H1 (cell line): ENCODE data around the gene ERLIN1. TPM values are rescaled to one million over a fixed set of nuclear protein-coding genes. Genes with fewer than 3 reads are reported as not detected.

ENCODE experiments used
- CTCF ChIA-PET: fragments of 300-600 bp; sonication (Branson Sonifier 250); formaldehyde crosslinking; loops from one replicate; lab custom pipeline; 2021; ENCODE audit not compliant: partially characterized antibody; lab: Charles Lee
- POLR2A ChIA-PET: fragments of 300-600 bp; sonication (Branson Sonifier 250); formaldehyde crosslinking; loops from one replicate; lab custom pipeline; 2021; ENCODE audit warnings: inconsistent platforms; ENCODE audit not compliant: partially characterized antibody; lab: Charles Lee
- DNase-seq, 2 experiments: peaks; one replicate each; pipeline versions ENCODE4 v3.0.0 to v3.0.0-alpha.2; 2010 to 2022; ENCODE audit warnings: low spot score in 2 of 2, low read depth in 1 of 2, mixed read lengths in 1 of 2
- FAIRE-seq: peaks from 2 replicates; lab custom pipeline; 2011; peaks lifted over from hg19 to GRCh38; lab: Jason Lieb, UNC
- H2AFZ ChIP-seq: 2 replicates; pipeline ENCODE4 v1.8.1; 2012; ENCODE audit warnings: low read length, inconsistent platforms
- H2AK5ac ChIP-seq: 2 replicates; pipeline ENCODE4 v1.6.1; 2013; ENCODE audit warnings: low read depth, low read length
- H2BK120ac ChIP-seq: replicated peaks from 2 replicates; pipeline ENCODE3; 2013; ENCODE audit warnings: low read depth, low read length, inconsistent platforms
- H2BK12ac ChIP-seq: 2 replicates; pipeline ENCODE4 v1.6.1; 2013; ENCODE audit warnings: low read depth, low read length
- H2BK15ac ChIP-seq: 2 replicates; pipeline ENCODE4 v1.6.1; 2013; ENCODE audit warnings: low read length
- H2BK20ac ChIP-seq: 2 replicates; pipeline ENCODE4 v1.6.1; 2013; ENCODE audit warnings: low read length
- H2BK5ac ChIP-seq: 2 replicates; pipeline ENCODE4 v1.6.1; 2013; ENCODE audit warnings: low read depth, low read length
- H3K14ac ChIP-seq: 2 replicates; pipeline ENCODE4 v1.6.1; 2013; ENCODE audit warnings: inconsistent platforms; ENCODE audit not compliant: insufficient read length
- H3K18ac ChIP-seq: 2 replicates; pipeline ENCODE4 v1.6.1; 2013; ENCODE audit warnings: low read length; ENCODE audit errors: extremely low read depth
- H3K23ac ChIP-seq: 2 replicates; pipeline ENCODE4 v1.6.1; 2013; ENCODE audit warnings: inconsistent platforms; ENCODE audit not compliant: insufficient read length
- H3K23me2 ChIP-seq: 2 replicates; pipeline ENCODE4 v1.6.1; 2013; ENCODE audit warnings: low read depth, low read length
- H3K27ac ChIP-seq: 2 replicates; pipeline ENCODE4 v1.6.1; 2011; ENCODE audit warnings: low read depth, low read length, inconsistent platforms
- H3K27me3 ChIP-seq, 4 experiments: replicated peaks in 1 of 4; 1 replicate in 1 of 4; 2 replicates in 3 of 4; pipeline versions ENCODE4 v1.6.1 to v1.8.1; 2011 to 2013; ENCODE audit warnings: low read length in 3 of 4, mild to moderate bottlenecking in 3 of 4, inconsistent platforms in 2 of 4, mixed read lengths in 2 of 4, moderate library complexity in 1 of 4; ENCODE audit not compliant: control insufficient read depth in 3 of 4, insufficient read depth in 3 of 4; ENCODE audit errors: extremely low read depth in 1 of 4
- H3K36me3 ChIP-seq, 4 experiments: 2 replicates each; pipeline versions ENCODE4 v1.6.1 to v1.8.1; 2011 to 2013; ENCODE audit warnings: mild to moderate bottlenecking in 4 of 4, low read length in 3 of 4, moderate library complexity in 2 of 4, control low read depth in 1 of 4, inconsistent platforms in 1 of 4; ENCODE audit not compliant: insufficient read depth in 4 of 4, control insufficient read depth in 2 of 4
- H3K4ac ChIP-seq: replicated peaks from 2 replicates; pipeline ENCODE3; 2013; ENCODE audit warnings: low read length, low read depth, mixed read lengths, inconsistent platforms; ENCODE audit not compliant: insufficient read length
- H3K4me1 ChIP-seq, 4 experiments: replicated peaks in 1 of 4; 1 replicate in 1 of 4; 2 replicates in 3 of 4; pipeline versions ENCODE4 v1.6.1 to v1.8.1; 2011 to 2013; ENCODE audit warnings: low read length in 3 of 4, inconsistent platforms in 2 of 4, mixed read lengths in 1 of 4; ENCODE audit not compliant: insufficient read depth in 4 of 4, control insufficient read depth in 3 of 4
- H3K4me2 ChIP-seq, 2 experiments: 2 replicates each; pipeline versions ENCODE4 v1.6.1 to v1.8.1; 2011 to 2013; ENCODE audit warnings: low read depth in 2 of 2, low read length in 2 of 2, control low read depth in 1 of 2, inconsistent platforms in 1 of 2, mild to moderate bottlenecking in 1 of 2; ENCODE audit not compliant: insufficient read depth in 1 of 2
- H3K4me3 ChIP-seq, 4 experiments: fragments of 200-600, 300-600 bp in 1 of 4; sonication (generic), shearing (Covaris generic), sonication (Bioruptor Twin) in 1 of 4; 2 replicates each; pipeline versions ENCODE4 v1.5.1 to v1.8.1; 2011 to 2016; ENCODE audit warnings: low read length in 4 of 4, low read depth in 3 of 4, control low read depth in 2 of 4, inconsistent platforms in 2 of 4, mild to moderate bottlenecking in 2 of 4, mixed read lengths in 1 of 4, moderate library complexity in 1 of 4; ENCODE audit not compliant: insufficient read depth in 2 of 4; ENCODE audit errors: extremely low read depth in 1 of 4
- H3K56ac ChIP-seq: replicated peaks from 2 replicates; pipeline ENCODE3; 2013; ENCODE audit warnings: low read depth, mild to moderate bottlenecking, mixed read lengths, low read length, inconsistent platforms; ENCODE audit not compliant: insufficient read length
- H3K79me1 ChIP-seq: 2 replicates; pipeline ENCODE4 v1.6.1; 2013; ENCODE audit warnings: low read depth, low read length, control low read depth
- H3K79me2 ChIP-seq, 2 experiments: 2 replicates each; pipeline versions ENCODE4 v1.6.1 to v1.8.1; 2012 to 2013; ENCODE audit warnings: low read length in 2 of 2, mild to moderate bottlenecking in 2 of 2, inconsistent platforms in 1 of 2; ENCODE audit not compliant: insufficient read depth in 2 of 2, control insufficient read depth in 1 of 2
- H3K9ac ChIP-seq, 4 experiments: replicated peaks in 1 of 4; 1 replicate in 1 of 4; 2 replicates in 3 of 4; pipeline versions ENCODE4 v1.6.1 to v1.8.1; 2011 to 2013; ENCODE audit warnings: low read depth in 3 of 4, low read length in 3 of 4, control low read depth in 2 of 4, mild to moderate bottlenecking in 2 of 4, moderate library complexity in 2 of 4, inconsistent platforms in 1 of 4; ENCODE audit errors: extremely low read depth in 1 of 4
- H3K9me3 ChIP-seq, 2 experiments: 2 replicates each; pipeline versions ENCODE4 v1.6.1 to v1.8.1; 2012 to 2013; ENCODE audit warnings: mild to moderate bottlenecking in 2 of 2, moderate library complexity in 2 of 2, control low read depth in 1 of 2, inconsistent platforms in 1 of 2, low read depth in 1 of 2, low read length in 1 of 2, mixed read lengths in 1 of 2; ENCODE audit not compliant: insufficient read depth in 2 of 2
- H4K20me1 ChIP-seq, 2 experiments: replicated peaks in 1 of 2; 2 replicates each; pipeline versions ENCODE3 to v1.8.1; 2011 to 2013; ENCODE audit warnings: inconsistent platforms in 2 of 2, low read length in 2 of 2, mild to moderate bottlenecking in 1 of 2; ENCODE audit not compliant: insufficient read depth in 2 of 2, control insufficient read depth in 1 of 2
- H4K5ac ChIP-seq: 2 replicates; pipeline ENCODE4 v1.6.1; 2013; ENCODE audit warnings: low read length, low read depth, mixed read lengths, inconsistent platforms; ENCODE audit not compliant: insufficient read length
- H4K8ac ChIP-seq: 2 replicates; pipeline ENCODE4 v1.8.0; 2013; ENCODE audit warnings: mild to moderate bottlenecking, moderate library complexity, low read length, inconsistent platforms; ENCODE audit not compliant: insufficient read depth; ENCODE audit errors: extremely low read depth
- H4K91ac ChIP-seq: replicated peaks from 2 replicates; pipeline ENCODE3; 2013; ENCODE audit warnings: low read length, mixed read lengths, inconsistent platforms; ENCODE audit not compliant: insufficient read length
- CBX5 ChIP-seq: fragments of 300-800, 300-1000 bp; sonication (generic); IDR thresholded peaks from 2 replicates; pipeline ENCODE4 v1.7.1; 2016; ENCODE audit warnings: antibody characterized with exemption, low read length, low read depth
- CBX8 ChIP-seq: fragments of 300-800, 300-1000 bp; sonication (generic); IDR thresholded peaks from 2 replicates; pipeline ENCODE4 v1.7.1; 2016; ENCODE audit warnings: low read depth, low read length, borderline replicate concordance
- CEBPB ChIP-seq: IDR thresholded peaks from 2 replicates; pipeline ENCODE4 v1.6.1; 2012; ENCODE audit warnings: low read depth, low read length
- CHD2 ChIP-seq: IDR thresholded peaks from 2 replicates; pipeline ENCODE4 v1.6.1; 2012; ENCODE audit warnings: low read length, improper control_type of control experiment
- CREB1 ChIP-seq: IDR thresholded peaks from 2 replicates; pipeline ENCODE4 v1.6.1; 2012; ENCODE audit warnings: inconsistent platforms
- GTF2F1 ChIP-seq: IDR thresholded peaks from 2 replicates; pipeline ENCODE4 v1.6.1; 2012; ENCODE audit warnings: low read depth, low read length, improper control_type of control experiment, borderline replicate concordance
- JUN ChIP-seq: IDR thresholded peaks from 2 replicates; pipeline ENCODE4 v1.6.1; 2011; ENCODE audit warnings: low read depth, mild to moderate bottlenecking, improper control_type of control experiment, low read length
- JUND ChIP-seq: IDR thresholded peaks from 2 replicates; pipeline ENCODE4 v1.6.1; 2011; ENCODE audit warnings: mild to moderate bottlenecking, improper control_type of control experiment, low read length
- KDM1A ChIP-seq: fragments of 200-600, 300-600 bp; sonication (generic); IDR thresholded peaks from 2 replicates; pipeline ENCODE4 v1.7.1; 2016; ENCODE audit warnings: mild to moderate bottlenecking, low read length, borderline replicate concordance
- NANOG ChIP-seq: IDR thresholded peaks from 2 replicates; pipeline ENCODE4 v1.6.1; 2011; ENCODE audit warnings: low read length, low read depth, mild to moderate bottlenecking, inconsistent platforms; ENCODE audit not compliant: insufficient read depth, poor library complexity, severe bottlenecking
- SUZ12 ChIP-seq: fragments of 200-600 bp; sonication (generic); IDR thresholded peaks from 2 replicates; pipeline ENCODE4 v1.6.1; 2012; ENCODE audit warnings: mild to moderate bottlenecking, inconsistent platforms, low read length, moderate library complexity, mixed read lengths
- USF2 ChIP-seq: IDR thresholded peaks from 2 replicates; pipeline ENCODE4 v1.6.1; 2011; ENCODE audit warnings: low read length, improper control_type of control experiment
- WGBS, 2 experiments: shearing (Covaris generic) in 1 of 2; methylation state at CpG; one replicate each; pipeline versions ENCODE4 v1.1.6 to v1.1.7; 2013 to 2015; ENCODE audit warnings: low lambda C conversion rate in 2 of 2, mixed read lengths in 2 of 2, inconsistent platforms in 1 of 2, low coverage in 1 of 2, missing lambda C conversion rate in 1 of 2; ENCODE audit not compliant: insufficient replicate concordance in 2 of 2, insufficient coverage in 1 of 2, insufficient read length in 1 of 2; ENCODE audit errors: extremely low coverage in 1 of 2, missing lambda C conversion rate in 1 of 2; 5-methylcytosine and 5-hydroxymethylcytosine counted together
- polyA plus RNA-seq, 7 experiments: library from polyadenylated mRNA; depleted of rRNA in 3 of 7; stranded (reverse) in 5 of 7; unstranded in 2 of 7; fragments of >200 nt in 5 of 7; fragments of 200-250 nt in 2 of 7; gene quantifications; 1 replicate in 5 of 7; 2 replicates in 1 of 7; 4 replicates in 1 of 7; pipeline versions ENCODE4 v1.2.1 to v1.2.3, GENCODE V29; 2011 to 2013; ENCODE audit warnings: missing spikeins in 2 of 7, mixed read lengths in 2 of 7
- total RNA-seq: library from RNA; stranded (reverse); fragmentation: NEBNext Ultra II Directional; extraction: Animal tissue kit (Norgen Biotek cat#: 25700); gene quantifications from 2 replicates; pipeline ENCODE4 v1.2.1, GENCODE V29; 2021

The ERLIN1 gene
- total and polyA plus RNA-seq, 2 of the 8 experiments (the other 6 are each of a cell fraction or from before 2014, with no cell fraction given): 16.5 to 32.0 TPM

DNA sequence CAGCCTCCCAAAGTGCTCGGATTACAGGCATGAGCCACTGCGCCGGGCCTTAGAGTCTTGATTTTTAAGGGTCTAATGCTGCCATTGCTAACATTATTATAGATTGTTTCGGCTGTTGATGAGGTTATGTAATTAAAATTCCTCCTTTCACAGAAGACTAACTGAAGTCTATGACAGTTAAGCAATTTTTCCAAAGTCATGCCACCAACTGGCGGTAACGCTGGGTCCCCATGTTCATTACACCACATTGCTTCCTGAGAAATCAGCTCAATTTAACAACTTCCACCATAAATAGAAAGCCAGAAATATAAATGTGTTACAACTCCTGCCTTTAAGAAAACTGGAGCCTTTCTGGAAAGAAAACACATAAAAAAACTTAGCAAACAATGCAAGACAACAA lies 3.5 kb downstream of the ERLIN1 start:
- Histone ChIP-seq H3K4me1 (peaks cover 0 to 4% (median 0%) of the 10 kb centered on the region in 4 experiments; a peak in 2 of 7 replicates), H2BK5ac (no peak overlapping the region), H3K14ac (no peak overlapping the region), H3K27me3 (no peaks in the 10 kb centered on the region), H3K79me2 (peaks cover 0 to 18% of the 10 kb centered on the region in 2 experiments; a peak in 2 of 4 replicates), H3K18ac (no peak overlapping the region), H3K4me3 (no peak overlapping the region), H2AK5ac (no peak overlapping the region), H2BK15ac (no peak overlapping the region), H3K9me3 (no peaks in the 10 kb centered on the region), H2BK20ac (no peak overlapping the region), H4K8ac (no peak overlapping the region), H3K23me2 (peaks cover 12% of the 10 kb centered on the region), H3K4ac (no peak overlapping the region), H3K23ac (no peak overlapping the region), H3K27ac (no peak overlapping the region), H3K56ac (no peak overlapping the region), H4K91ac (no peak overlapping the region), H3K36me3 (peaks cover 2 to 14% (median 6%) of the 10 kb centered on the region in 4 experiments; a peak in 5 of 8 replicates), H2AFZ (no peak overlapping the region), H3K9ac (no peak overlapping the region), H2BK12ac (no peak overlapping the region), H3K4me2 (no peak overlapping the region), H2BK120ac (no peak overlapping the region), H4K5ac (no peak overlapping the region), H4K20me1 (no peaks in the 10 kb centered on the region), H3K79me1 (no peaks in the 10 kb centered on the region)
- no peak for DNase-seq
- ChIA-PET POLR2A (no interaction called here), CTCF (no interaction called here)
- no peak for FAIRE-seq
- WGBS, 2 experiments: 95% methylated on average over 6 of the region's 6 CpGs; no CpG with 5 or more reads in 1 of the 2 experiments
- TF ChIP-seq JUND (no peak), CHD2 (no peak), CEBPB (no peak), KDM1A (no peak), NANOG (no peak), SUZ12 (no peak), USF2 (no peak), CBX8 (no peak), GTF2F1 (no peak), CBX5 (no peak), JUN (no peak), CREB1 (no peak)
